ENCODE results near the gene OSM.

Gene OSM

DNA sequence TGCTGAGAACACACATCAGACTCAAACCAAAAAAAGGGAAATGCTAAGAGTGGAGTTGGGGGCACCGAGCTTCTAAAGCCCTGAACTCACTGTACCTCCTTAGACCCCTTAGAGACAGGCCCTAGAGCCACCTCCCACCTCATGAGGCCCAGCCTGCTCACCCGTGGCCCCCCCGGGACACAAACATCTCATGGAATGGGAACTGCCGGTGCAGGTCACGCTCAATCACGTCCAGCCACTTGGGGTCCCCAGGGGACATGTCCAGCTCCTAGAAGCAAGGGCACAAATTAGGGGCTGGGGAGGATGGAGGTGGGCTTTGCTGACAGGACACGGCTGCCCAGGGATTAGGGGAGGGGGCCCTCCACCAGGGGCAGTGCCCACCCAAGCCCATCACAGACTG is 28.9 kb upstream of the OSM start:
- H3K4me1 ChIP-seq (ENCODE audit: control insufficient read depth, insufficient read depth, low read length): no peaks in the 10 kb centered on the region
- no peak overlapping the region for H3K9ac ChIP-seq (ENCODE audit: low read depth, low read length)
- no peaks in the 10 kb centered on the region for H3K9me3 ChIP-seq (ENCODE audit: control insufficient read depth, insufficient read depth, low read length)
- H3K27me3 ChIP-seq (ENCODE audit: control insufficient read depth, insufficient read depth, low read length): no peaks in the 10 kb centered on the region
- no peak overlapping the region for H3K4me3 ChIP-seq (ENCODE audit: low read depth, low read length)
- peaks cover 18% of the 10 kb centered on the region for H3K36me3 ChIP-seq (ENCODE audit: control insufficient read depth, insufficient read depth, low read length)

DNA sequence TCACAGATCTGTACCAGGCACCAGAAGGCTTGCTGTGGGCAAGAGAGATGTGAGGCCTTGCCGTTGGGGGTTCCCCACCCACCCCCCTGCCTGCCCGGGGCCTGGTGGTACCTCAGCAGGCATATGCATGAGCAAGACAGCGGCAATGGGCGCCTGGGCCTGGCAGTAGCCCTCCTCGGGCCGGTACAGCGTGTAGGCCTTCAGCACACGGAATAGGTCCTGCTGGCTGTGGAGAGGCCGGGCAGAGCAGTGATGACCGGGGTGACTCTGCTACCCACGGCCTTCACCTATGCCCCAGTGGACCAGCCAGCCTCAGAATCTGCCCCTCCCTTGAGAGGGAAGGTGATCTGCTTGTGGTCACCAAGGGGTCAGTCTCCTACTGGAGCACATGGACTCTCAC is 28.2 kb upstream of the OSM start:
- H3K9ac ChIP-seq (ENCODE audit: low read depth, low read length): no peak overlapping the region
- peaks cover 16% of the 10 kb centered on the region for H3K36me3 ChIP-seq (ENCODE audit: control insufficient read depth, insufficient read depth, low read length)
- no peak overlapping the region for H3K4me3 ChIP-seq (ENCODE audit: low read depth, low read length)
- H3K4me1 ChIP-seq (ENCODE audit: control insufficient read depth, insufficient read depth, low read length): peaks cover 5% of the 10 kb centered on the region
- peaks cover 2% of the 10 kb centered on the region for H3K27me3 ChIP-seq (ENCODE audit: control insufficient read depth, insufficient read depth, low read length)
- no peaks in the 10 kb centered on the region for H3K9me3 ChIP-seq (ENCODE audit: control insufficient read depth, insufficient read depth, low read length)

DNA sequence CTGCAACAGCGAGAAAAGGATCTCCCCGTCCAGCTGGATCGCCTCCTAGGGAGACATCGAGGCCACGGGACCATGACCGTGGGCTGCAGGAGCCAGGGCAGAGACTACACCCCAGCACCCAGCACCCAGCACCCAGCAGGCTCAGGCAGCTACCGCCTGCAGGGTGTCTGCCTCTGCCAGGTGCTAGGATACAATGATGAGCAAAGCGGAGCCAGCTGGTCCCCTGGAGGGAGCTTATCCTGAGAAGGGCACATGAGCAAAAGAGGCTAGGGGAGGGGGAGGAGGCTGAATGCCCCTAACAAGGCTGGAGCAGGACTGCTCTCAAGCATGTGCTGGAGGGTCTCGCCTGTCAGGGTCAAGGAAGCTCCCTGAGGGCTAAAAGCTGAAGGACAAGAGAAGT is 27.4 kb upstream of the OSM start:
- H3K4me3 ChIP-seq (ENCODE audit: low read depth, low read length): no peak overlapping the region
- H3K27me3 ChIP-seq (ENCODE audit: control insufficient read depth, insufficient read depth, low read length): peaks cover 2% of the 10 kb centered on the region
- no peaks in the 10 kb centered on the region for H3K9me3 ChIP-seq (ENCODE audit: control insufficient read depth, insufficient read depth, low read length)
- H3K4me1 ChIP-seq (ENCODE audit: control insufficient read depth, insufficient read depth, low read length): peaks cover 5% of the 10 kb centered on the region
- H3K9ac ChIP-seq (ENCODE audit: low read depth, low read length): no peak overlapping the region
- peaks cover 16% of the 10 kb centered on the region for H3K36me3 ChIP-seq (ENCODE audit: control insufficient read depth, insufficient read depth, low read length)

DNA sequence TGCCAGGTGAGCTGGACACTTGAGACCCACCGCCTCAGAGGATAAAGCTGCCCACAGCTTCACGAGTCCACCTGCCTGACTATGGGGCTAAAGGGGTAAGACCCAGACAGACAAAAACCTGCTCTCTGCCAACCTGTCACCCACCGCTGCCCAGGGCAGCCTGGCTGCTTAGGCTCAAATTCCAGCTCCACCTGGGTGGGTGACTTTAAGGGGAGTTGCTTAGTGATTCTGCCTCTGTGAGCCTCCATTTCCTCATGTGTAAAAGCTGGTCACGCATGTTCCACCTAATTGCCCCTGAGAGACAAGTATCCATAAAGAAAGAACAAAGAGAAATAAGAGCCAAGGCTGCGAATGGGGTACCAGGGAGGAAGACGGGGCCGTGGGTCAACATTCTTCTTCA is 26.4 kb upstream of the OSM start:
- Histone ChIP-seq H3K36me3 (ENCODE audit: control insufficient read depth, insufficient read depth, low read length) (peaks cover 16% of the 10 kb centered on the region), H3K9me3 (ENCODE audit: control insufficient read depth, insufficient read depth, low read length) (no peaks in the 10 kb centered on the region), H3K9ac (ENCODE audit: low read depth, low read length) (no peak overlapping the region), H3K4me3 (ENCODE audit: low read depth, low read length) (no peak overlapping the region), H3K4me1 (ENCODE audit: control insufficient read depth, insufficient read depth, low read length) (peaks cover 10% of the 10 kb centered on the region), H3K27me3 (ENCODE audit: control insufficient read depth, insufficient read depth, low read length) (peaks cover 2% of the 10 kb centered on the region)

- Histone ChIP-seq H3K27me3 (ENCODE audit: control insufficient read depth, insufficient read depth, low read length) (peaks cover 2% of the 10 kb centered on the region), H3K9ac (ENCODE audit: low read depth, low read length) (no peak overlapping the region), H3K4me1 (ENCODE audit: control insufficient read depth, insufficient read depth, low read length) (peaks cover 10% of the 10 kb centered on the region), H3K4me3 (ENCODE audit: low read depth, low read length) (no peak overlapping the region), H3K36me3 (ENCODE audit: control insufficient read depth, insufficient read depth, low read length) (peaks cover 16% of the 10 kb centered on the region), H3K9me3 (ENCODE audit: control insufficient read depth, insufficient read depth, low read length) (no peaks in the 10 kb centered on the region)
Measured at GRCh38 chr22:30292069-30292970, 25.7 kb upstream of the OSM start.

- no peak overlapping the region for H3K9ac ChIP-seq (ENCODE audit: low read depth, low read length)
- peaks cover 2% of the 10 kb centered on the region for H3K27me3 ChIP-seq (ENCODE audit: control insufficient read depth, insufficient read depth, low read length)
- no peaks in the 10 kb centered on the region for H3K9me3 ChIP-seq (ENCODE audit: control insufficient read depth, insufficient read depth, low read length)
- no peak overlapping the region for H3K4me3 ChIP-seq (ENCODE audit: low read depth, low read length)
- peaks cover 10% of the 10 kb centered on the region for H3K4me1 ChIP-seq (ENCODE audit: control insufficient read depth, insufficient read depth, low read length)
- H3K36me3 ChIP-seq (ENCODE audit: control insufficient read depth, insufficient read depth, low read length): peaks cover 18% of the 10 kb centered on the region
Measured at GRCh38 chr22:30291058-30291892, 24.6 kb upstream of the OSM start.

- peak overlapping the region; percentile 47 for H3K9ac ChIP-seq (ENCODE audit: low read depth, low read length)
- peak overlapping the region; percentile 75 for H3K4me3 ChIP-seq (ENCODE audit: low read depth, low read length)
- peaks cover 23% of the 10 kb centered on the region for H3K36me3 ChIP-seq (ENCODE audit: control insufficient read depth, insufficient read depth, low read length)
- H3K9me3 ChIP-seq (ENCODE audit: control insufficient read depth, insufficient read depth, low read length): no peaks in the 10 kb centered on the region
- H3K27me3 ChIP-seq (ENCODE audit: control insufficient read depth, insufficient read depth, low read length): peaks cover 2% of the 10 kb centered on the region
- peaks cover 10% of the 10 kb centered on the region for H3K4me1 ChIP-seq (ENCODE audit: control insufficient read depth, insufficient read depth, low read length)
Measured at GRCh38 chr22:30290342-30291057, 23.8 kb upstream of the OSM start.

- Histone ChIP-seq H3K27me3 (ENCODE audit: control insufficient read depth, insufficient read depth, low read length) (peaks cover 2% of the 10 kb centered on the region), H3K4me3 (ENCODE audit: low read depth, low read length) (peak overlapping the region; percentile 75), H3K36me3 (ENCODE audit: control insufficient read depth, insufficient read depth, low read length) (peaks cover 23% of the 10 kb centered on the region), H3K4me1 (ENCODE audit: control insufficient read depth, insufficient read depth, low read length) (peaks cover 10% of the 10 kb centered on the region), H3K9ac (ENCODE audit: low read depth, low read length) (peak overlapping the region; percentile 47), H3K9me3 (ENCODE audit: control insufficient read depth, insufficient read depth, low read length) (no peaks in the 10 kb centered on the region)
Measured at GRCh38 chr22:30289980-30290313, 23.3 kb upstream of the OSM start.

DNA sequence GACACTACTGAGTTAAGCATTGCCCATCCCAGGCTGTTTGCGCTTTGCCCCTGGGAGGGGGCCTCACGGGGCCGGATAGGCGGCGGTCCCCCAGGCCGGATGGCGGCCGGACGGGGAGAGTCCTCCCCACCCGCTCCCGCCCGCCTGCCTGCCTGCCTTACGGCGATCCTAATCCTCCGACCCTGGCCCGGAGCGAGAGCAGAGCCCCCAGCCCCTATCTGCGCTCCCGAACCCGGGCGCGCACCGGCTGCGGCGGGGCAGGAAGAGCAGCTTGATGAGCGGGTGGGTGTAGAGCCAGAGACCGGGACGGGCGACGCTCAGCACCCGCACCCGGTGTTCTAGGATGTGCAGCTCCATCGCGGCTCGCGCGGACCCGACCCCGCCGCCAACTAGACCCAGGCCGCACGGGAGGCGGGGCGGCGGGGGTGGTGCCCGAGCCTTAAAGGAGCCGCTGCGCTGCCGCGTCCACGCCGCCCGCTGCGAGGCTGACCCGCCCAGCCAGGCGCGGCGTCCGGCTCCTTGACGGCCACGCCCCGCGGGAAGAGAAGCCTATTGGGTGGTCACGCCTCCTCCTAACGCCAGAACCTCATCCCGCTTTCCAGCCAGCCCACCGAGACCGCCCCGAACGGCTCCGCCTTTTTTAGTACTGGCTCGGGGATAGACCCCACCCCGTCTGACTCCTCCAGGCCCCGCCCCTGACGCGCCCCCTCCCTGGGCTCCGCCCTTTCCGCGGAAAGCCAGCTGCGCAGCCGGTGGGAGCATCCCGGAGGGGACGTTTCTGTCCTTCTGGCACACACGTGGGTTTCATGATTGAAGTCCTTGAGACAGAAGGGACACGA is 22.7 kb upstream of the OSM start, which contains the start of gene CASTOR1:
Gene CASTOR1 (minus strand): TSS at position 365 of the 839 bp plus-strand sequence. CDS start 8 bp downstream, at position 357.
- H3K4me1 ChIP-seq (ENCODE audit: control insufficient read depth, insufficient read depth, low read length): peaks cover 10% of the 10 kb centered on the region
- peaks cover 2% of the 10 kb centered on the region for H3K27me3 ChIP-seq (ENCODE audit: control insufficient read depth, insufficient read depth, low read length)
- H3K4me3 ChIP-seq (ENCODE audit: low read depth, low read length): peak within 1 kb of the TSS; percentile 83
- peaks cover 23% of the 10 kb centered on the region for H3K36me3 ChIP-seq (ENCODE audit: control insufficient read depth, insufficient read depth, low read length)
- no peaks in the 10 kb centered on the region for H3K9me3 ChIP-seq (ENCODE audit: control insufficient read depth, insufficient read depth, low read length)
- peak within 1 kb of the TSS; percentile 54 for H3K9ac ChIP-seq (ENCODE audit: low read depth, low read length)

GRCh38 chr22:30288419-30289140 is 21.9 kb upstream of the OSM start:
- Histone ChIP-seq H3K9me3 (ENCODE audit: control insufficient read depth, insufficient read depth, low read length) (no peaks in the 10 kb centered on the region), H3K4me1 (ENCODE audit: control insufficient read depth, insufficient read depth, low read length) (peaks cover 10% of the 10 kb centered on the region), H3K36me3 (ENCODE audit: control insufficient read depth, insufficient read depth, low read length) (peaks cover 16% of the 10 kb centered on the region), H3K4me3 (ENCODE audit: low read depth, low read length) (peak overlapping the region; percentile 83), H3K9ac (ENCODE audit: low read depth, low read length) (peak overlapping the region; percentile 54), H3K27me3 (ENCODE audit: control insufficient read depth, insufficient read depth, low read length) (peaks cover 2% of the 10 kb centered on the region)

All from iPS-15b (cell line).